GM19395 (cell line): Measurements from ENCODE around the gene NDUFA8.
"Not testable (repeated sequence)": the region's sequence is repeated elsewhere in the genome, so short reads cannot be mapped to it uniquely, and the experiment has no call there.

Source experiments
- ATAC-seq: cut with Tn5 transposase; IDR thresholded peaks from one replicate; pipeline ENCODE4 v1.9.1; 2021; ENCODE audit warnings: mild to moderate bottlenecking, moderate library complexity; ENCODE audit not compliant: unreplicated experiment

NDUFA8 gene

GRCh38 chr9:122122468-122122867, 37.1 kb downstream of the NDUFA8 start:
- ATAC-seq: no peak

GRCh38 chr9:122121931-122122330, 37.6 kb downstream of the NDUFA8 start:
- ATAC-seq: no peak

GRCh38 chr9:122121391-122121790, 38.2 kb downstream of the NDUFA8 start:
- no peak for ATAC-seq

GRCh38 chr9:122120316-122121071, 39.1 kb downstream of the NDUFA8 start:
- ATAC-seq: no peak

- no peak for ATAC-seq
These were observed 39.9 kb downstream of the NDUFA8 start for GRCh38 chr9:122119721-122120120.

- ATAC-seq: no peak
These were observed 40.4 kb downstream of the NDUFA8 start for GRCh38 chr9:122119166-122119521.

GRCh38 chr9:122118343-122119165, 41.0 kb downstream of the NDUFA8 start:
- ATAC-seq: no peak

- ATAC-seq: not testable (repeated sequence)
These were observed 42.3 kb downstream of the NDUFA8 start for GRCh38 chr9:122117241-122117640.

- ATAC-seq: no peak
These were observed 43.0 kb downstream of the NDUFA8 start for GRCh38 chr9:122116448-122117173.

GRCh38 chr9:122116040-122116439, 43.5 kb downstream of the NDUFA8 start:
- no peak for ATAC-seq

- ATAC-seq: no peak
These were observed 44.2 kb downstream of the NDUFA8 start for GRCh38 chr9:122115176-122116035.

- ATAC-seq: no peak
These were observed 46.0 kb downstream of the NDUFA8 start for GRCh38 chr9:122113574-122113973.

- ATAC-seq: no peak
These were observed 47.3 kb downstream of the NDUFA8 start for GRCh38 chr9:122112238-122112637.

- no peak for ATAC-seq
These were observed 48.0 kb downstream of the NDUFA8 start for GRCh38 chr9:122111413-122112085.

- ATAC-seq: no peak
These were observed 49.3 kb downstream of the NDUFA8 start for GRCh38 chr9:122110100-122110833.

- ATAC-seq: no peak
These were observed 50.4 kb downstream of the NDUFA8 start for GRCh38 chr9:122109035-122109813.

- no peak for ATAC-seq
These were observed 52.2 kb downstream of the NDUFA8 start for GRCh38 chr9:122107291-122107805.

GRCh38 chr9:122106576-122106975, 53.0 kb downstream of the NDUFA8 start:
- ATAC-seq: no peak
